Measurements from ENCODE around the gene PDE11A.

- TF ChIP-seq POLR2A (IDR thresholded peaks at IDR 0.05; ENCODE audit: low read depth) (no peak), CTCF (IDR thresholded peaks at IDR 0.05) (no peak), EP300 (IDR thresholded peaks at IDR 0.05) (no peak)
These were observed 486.4 kb downstream of the PDE11A start for GRCh38 chr2:177586154-177586553.
